HFFc6 (cell line): ENCODE results near the gene KCNIP1. TPM values are rescaled to one million over a fixed set of nuclear protein-coding genes. Genes with fewer than 3 reads are reported as not detected.
A peak's percentile ranks its signal among the peaks of the same experiment; 100 is the strongest.

Experiments used
- DNase-seq: peaks from one replicate; pipeline ENCODE4 v3.0.0-alpha.2; 2018
- H3K27ac Mint-ChIP-seq: 2 replicates; pipeline ENCODE4 v1.8.0; 2020; ENCODE audit warnings: mild to moderate bottlenecking, mixed read lengths
- H3K27me3 Mint-ChIP-seq: 2 replicates; pipeline ENCODE4 v1.8.0; 2021; ENCODE audit warnings: mild to moderate bottlenecking, moderate library complexity, mixed read lengths; ENCODE audit not compliant: insufficient read depth
- H3K36me3 Mint-ChIP-seq: 2 replicates; pipeline ENCODE4 v1.8.0; 2021; ENCODE audit warnings: low read depth, mixed read lengths
- H3K4me1 Mint-ChIP-seq: 2 replicates; pipeline ENCODE4 v1.8.0; 2020; ENCODE audit warnings: low read depth, mixed read lengths
- H3K4me3 Mint-ChIP-seq: 2 replicates; pipeline ENCODE4 v1.8.0; 2020; ENCODE audit warnings: mild to moderate bottlenecking, moderate library complexity, mixed read lengths
- H3K9me3 Mint-ChIP-seq: 2 replicates; pipeline ENCODE4 v1.8.0; 2020; ENCODE audit warnings: mild to moderate bottlenecking, mixed read lengths
- CTCF ChIP-seq: fragments of 200-600 bp; sonication (generic); IDR thresholded peaks from 2 replicates; pipeline ENCODE4 v1.5.0; 2021; ENCODE audit warnings: antibody characterized with exemption, mild to moderate bottlenecking
- total RNA-seq, 6 experiments: library from RNA; stranded (reverse); fragmentation: NEBNext Ultra II Directional; extraction: Animal tissue kit (Norgen Biotek cat#: 25700); gene quantifications; 2 replicates in 1 of 6; 3 replicates in 5 of 6; pipeline ENCODE4 v1.2.3, GENCODE V29; 2021

Gene KCNIP1
- total RNA-seq, 6 experiments from 2014 or later = not detected

- Mint-ChIP-seq H3K4me1 (no peaks in the 10 kb centered on the region), H3K36me3 (no peaks in the 10 kb centered on the region), H3K27ac (no peak overlapping the region), H3K27me3 (peaks cover 10% of the 10 kb centered on the region), H3K4me3 (no peak overlapping the region), H3K9me3 (no peaks in the 10 kb centered on the region)
- no peak for TF ChIP-seq CTCF
- no peak for DNase-seq
Measured at GRCh38 chr5:170656346-170656745, 152.5 kb downstream of the KCNIP1 start.

- no peak for DNase-seq
- no peaks in the 10 kb centered on the region for H3K4me1 Mint-ChIP-seq
- H3K36me3 Mint-ChIP-seq = no peaks in the 10 kb centered on the region
- no peak overlapping the region for H3K4me3 Mint-ChIP-seq
- TF ChIP-seq CTCF = no peak
- H3K9me3 Mint-ChIP-seq = no peaks in the 10 kb centered on the region
- H3K27ac Mint-ChIP-seq = no peak overlapping the region
- peaks cover 9% of the 10 kb centered on the region for H3K27me3 Mint-ChIP-seq
Measured at GRCh38 chr5:170660531-170660930, 156.7 kb downstream of the KCNIP1 start.

- Mint-ChIP-seq H3K4me3 (no peak overlapping the region), H3K4me1 (no peaks in the 10 kb centered on the region), H3K27ac (no peak overlapping the region), H3K27me3 (peaks cover 9% of the 10 kb centered on the region), H3K9me3 (no peaks in the 10 kb centered on the region), H3K36me3 (no peaks in the 10 kb centered on the region)
- TF ChIP-seq CTCF = no peak
- no peak for DNase-seq
Measured at GRCh38 chr5:170662966-170663365, 159.1 kb downstream of the KCNIP1 start.

GRCh38 chr5:170678811-170679210, 175.0 kb downstream of the KCNIP1 start:
- H3K4me1 Mint-ChIP-seq = no peaks in the 10 kb centered on the region
- H3K4me3 Mint-ChIP-seq = no peak overlapping the region
- no peaks in the 10 kb centered on the region for H3K36me3 Mint-ChIP-seq
- TF ChIP-seq CTCF = no peak
- DNase-seq = no peak
- no peak overlapping the region for H3K27ac Mint-ChIP-seq
- no peaks in the 10 kb centered on the region for H3K9me3 Mint-ChIP-seq
- peaks cover 7% of the 10 kb centered on the region for H3K27me3 Mint-ChIP-seq

- Mint-ChIP-seq H3K4me1 (no peaks in the 10 kb centered on the region), H3K27me3 (peaks cover 2% of the 10 kb centered on the region), H3K9me3 (peaks cover 5% of the 10 kb centered on the region; the same call in 1 of the 2 replicates), H3K36me3 (no peaks in the 10 kb centered on the region), H3K4me3 (peak overlapping the region; percentile 31; the same call in 1 of the 2 replicates), H3K27ac (no peak overlapping the region)
- no peak for DNase-seq
- no peak for TF ChIP-seq CTCF
Measured at GRCh38 chr5:170681013-170681433, 177.2 kb downstream of the KCNIP1 start.

GRCh38 chr5:170691657-170692056, 187.8 kb downstream of the KCNIP1 start:
- H3K27me3 Mint-ChIP-seq = peaks cover 9% of the 10 kb centered on the region; the same call in 1 of the 2 replicates
- TF ChIP-seq CTCF = no peak

More at GRCh38 chr5:170691657-170692056, 187.8 kb downstream of the KCNIP1 start:
- Mint-ChIP-seq H3K4me3 (no peak overlapping the region), H3K36me3 (no peaks in the 10 kb centered on the region), H3K9me3 (no peaks in the 10 kb centered on the region), H3K4me1 (no peaks in the 10 kb centered on the region), H3K27ac (no peak overlapping the region)
- DNase-seq = no peak
